CD4-positive, alpha-beta T cell treated with Interferon gamma for 1 hour (primary cell): Measurements from ENCODE around the gene SLC22A5.
"Not testable (repeated sequence)": the region's sequence is repeated elsewhere in the genome, so short reads cannot be mapped to it uniquely, and the experiment has no call there.

ENCODE experiments used
- DNase-seq: peaks from one replicate; pipeline ENCODE4 v3.0.0-alpha.2; 2020

The SLC22A5 gene

GRCh38 chr5:132415516-132415915, 46.0 kb downstream of the SLC22A5 start:
- not testable (repeated sequence) for DNase-seq

DNA sequence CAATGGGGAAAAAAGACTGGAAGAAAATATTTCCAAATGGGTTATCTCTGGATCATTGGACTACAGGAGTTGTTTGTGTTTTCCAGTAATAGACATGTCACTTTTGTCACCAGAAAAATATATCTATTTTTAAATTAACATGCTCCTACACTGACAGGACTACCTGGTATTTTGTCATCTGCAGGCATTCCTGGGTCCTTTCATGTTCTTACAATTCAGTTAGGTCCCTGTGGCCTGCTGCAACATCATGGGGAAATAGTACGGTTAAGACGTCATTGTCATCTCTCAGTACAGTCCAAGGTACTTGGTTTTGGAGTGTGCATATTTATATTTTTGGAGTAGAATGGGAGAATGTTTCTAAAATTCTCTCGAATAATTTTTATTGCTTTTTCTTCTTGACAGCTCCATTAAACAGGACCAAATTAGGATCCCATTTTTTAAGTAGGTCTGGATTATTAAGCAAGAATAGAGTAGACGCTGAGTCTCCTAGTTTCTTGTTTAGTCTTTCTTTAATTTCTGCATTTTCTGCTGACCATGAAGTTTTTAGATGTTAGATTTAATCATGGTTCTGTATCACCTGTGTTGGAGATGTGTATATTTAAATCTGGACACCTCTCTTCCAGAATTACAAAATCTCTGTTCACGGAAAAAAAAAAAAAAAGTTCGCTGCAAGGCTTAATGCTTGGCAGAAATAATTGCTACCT, 46.9 kb downstream of the SLC22A5 start:
- no peak for DNase-seq

DNA sequence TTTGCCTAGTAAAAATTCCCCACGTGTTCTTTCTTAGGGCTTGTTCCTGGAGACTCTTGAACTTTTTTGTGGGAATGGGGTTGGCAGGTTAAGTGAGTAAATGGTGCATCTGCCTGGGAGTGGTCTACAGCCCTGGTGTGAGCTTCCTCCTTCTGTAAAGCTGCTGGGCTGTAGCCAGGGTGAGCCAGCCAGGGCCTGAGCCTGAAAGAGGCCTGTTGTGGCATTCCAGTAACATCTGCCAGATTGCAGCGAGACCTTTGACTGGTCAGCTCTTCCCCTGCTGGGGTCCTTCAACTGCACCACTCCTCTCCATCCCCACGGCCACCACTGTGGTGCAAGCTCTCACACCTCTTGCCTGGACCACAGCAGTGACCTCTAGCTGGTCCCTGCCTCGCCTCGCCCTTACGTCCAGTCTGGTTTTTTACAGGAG, 47.5 kb downstream of the SLC22A5 start:
- no peak for DNase-seq

- DNase-seq: no peak
Observed at GRCh38 chr5:132417461-132417860, 48.0 kb downstream of the SLC22A5 start.

DNA sequence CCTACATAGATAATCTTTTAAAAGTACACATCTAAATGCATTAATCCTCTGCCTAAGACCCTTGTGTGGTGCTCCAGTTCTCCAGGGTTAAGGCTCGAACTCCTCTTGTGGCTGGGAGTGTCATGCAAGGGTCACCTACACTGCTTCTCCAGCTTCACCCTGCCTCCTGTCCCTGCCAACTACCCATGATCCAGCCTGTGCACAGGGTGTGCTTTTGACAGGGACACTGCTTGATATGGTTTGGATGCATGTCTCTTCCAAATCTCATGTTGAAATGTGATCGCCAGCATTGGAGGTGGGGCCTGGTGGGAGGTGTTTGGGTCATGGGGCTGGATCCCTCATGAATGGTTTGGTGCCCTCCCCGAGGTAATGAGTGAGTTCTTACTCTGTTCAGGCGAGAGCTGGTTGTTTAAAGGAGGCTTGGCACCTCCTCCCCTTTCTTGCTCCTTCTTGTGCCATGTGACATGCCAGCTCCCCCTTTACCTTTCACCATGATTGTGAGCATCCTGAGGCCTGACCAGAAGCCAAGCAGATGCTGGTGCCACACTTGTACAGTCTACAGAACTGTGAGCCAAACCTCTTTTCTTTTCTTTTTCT, 48.5 kb downstream of the SLC22A5 start:
- no peak for DNase-seq

DNA sequence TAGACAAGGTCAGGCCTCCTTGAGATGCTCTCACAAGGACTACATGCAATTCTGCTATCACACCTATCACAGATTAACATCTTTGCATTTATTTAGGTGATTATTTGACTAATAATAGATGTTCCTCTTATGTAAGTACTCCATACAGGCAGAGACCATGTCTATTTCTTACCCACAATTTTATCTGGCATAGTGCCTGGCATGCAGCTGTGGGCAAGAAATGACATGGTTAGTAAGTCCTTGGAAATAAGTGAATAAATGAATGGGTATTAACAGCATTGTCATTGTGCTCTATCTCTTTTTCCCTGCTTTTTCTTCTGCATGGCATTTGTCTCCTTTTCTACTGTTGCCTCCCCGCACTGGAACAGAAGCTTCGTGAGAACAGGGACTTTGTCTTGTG, 49.4 kb downstream of the SLC22A5 start:
- no peak for DNase-seq

DNA sequence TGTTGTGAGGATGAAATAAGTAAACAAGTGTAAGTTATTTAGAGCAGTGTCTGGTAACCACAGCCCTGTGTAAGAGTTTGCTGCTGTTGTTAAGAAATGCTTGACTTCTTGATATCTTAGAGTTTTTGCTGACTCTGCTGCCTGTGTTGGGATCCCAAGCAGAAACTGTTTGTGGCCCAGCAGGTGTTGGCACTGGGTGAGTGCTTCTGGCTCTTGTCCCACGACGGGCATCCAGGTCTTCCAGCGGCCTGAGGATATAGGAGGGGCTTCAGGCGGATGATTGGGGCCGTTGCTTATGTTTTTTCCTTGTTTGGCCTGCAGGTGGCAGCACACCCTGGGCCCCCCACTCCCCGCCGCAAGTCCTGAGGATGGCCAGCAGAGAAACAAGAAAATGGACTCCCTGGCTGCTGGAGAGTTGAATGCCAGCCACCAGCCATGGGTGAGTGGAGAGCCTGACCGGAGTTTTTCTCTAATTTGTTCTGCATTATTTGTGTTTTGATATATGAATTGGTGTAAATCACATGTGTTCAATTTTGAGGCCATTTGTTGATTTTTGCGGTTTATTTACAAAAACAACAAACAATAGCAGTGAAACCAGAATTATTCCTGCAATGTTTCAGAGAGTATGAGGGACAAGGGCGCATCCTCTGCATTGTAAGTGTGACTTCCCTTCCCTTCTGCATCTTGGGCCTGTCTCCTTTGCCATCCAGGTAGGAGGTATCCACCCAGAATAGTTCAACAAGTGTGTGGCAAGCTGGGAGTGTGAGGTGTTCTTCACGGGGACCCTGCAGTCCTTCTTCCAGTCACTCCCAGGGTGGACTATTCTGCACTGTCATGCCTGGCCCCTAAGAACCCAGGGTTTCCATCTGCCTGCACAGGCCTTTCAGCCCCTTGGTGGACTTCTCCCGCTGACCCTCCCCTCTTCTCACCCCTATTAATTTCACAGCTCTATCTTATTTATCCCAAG, 50.3 kb downstream of the SLC22A5 start:
- DNase-seq: peak; percentile 71

- DNase-seq: peak; percentile 43
Observed at GRCh38 chr5:132420706-132421272, 51.3 kb downstream of the SLC22A5 start.

GRCh38 chr5:132421462-132421861, 52.0 kb downstream of the SLC22A5 start:
- DNase-seq: no peak

- DNase-seq: peak; percentile 70
Observed at GRCh38 chr5:132422720-132423437, 53.4 kb downstream of the SLC22A5 start.

DNA sequence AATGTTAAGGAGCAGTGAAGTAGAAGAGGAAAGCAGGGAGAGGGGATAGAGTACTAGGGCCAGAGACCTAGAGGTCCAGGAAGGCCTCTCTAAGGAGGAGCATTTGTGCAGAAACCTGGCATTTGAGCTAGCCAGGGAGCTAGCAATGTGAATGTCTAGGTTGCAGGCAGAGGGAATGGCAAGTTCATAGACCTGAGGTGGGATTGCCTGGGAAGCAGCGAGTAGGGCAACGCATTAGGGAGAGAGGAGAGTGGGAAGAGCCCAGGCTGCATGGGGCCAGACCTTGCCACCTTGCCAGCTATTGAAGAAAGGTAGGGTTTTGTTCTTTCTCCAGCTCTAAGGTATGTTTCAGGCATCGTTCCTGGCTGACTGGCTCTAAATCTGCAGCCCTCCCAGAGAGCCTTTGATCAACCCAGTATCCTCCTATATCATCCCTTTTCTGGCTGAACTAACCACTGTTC, 54.0 kb downstream of the SLC22A5 start:
- DNase-seq: no peak

DNA sequence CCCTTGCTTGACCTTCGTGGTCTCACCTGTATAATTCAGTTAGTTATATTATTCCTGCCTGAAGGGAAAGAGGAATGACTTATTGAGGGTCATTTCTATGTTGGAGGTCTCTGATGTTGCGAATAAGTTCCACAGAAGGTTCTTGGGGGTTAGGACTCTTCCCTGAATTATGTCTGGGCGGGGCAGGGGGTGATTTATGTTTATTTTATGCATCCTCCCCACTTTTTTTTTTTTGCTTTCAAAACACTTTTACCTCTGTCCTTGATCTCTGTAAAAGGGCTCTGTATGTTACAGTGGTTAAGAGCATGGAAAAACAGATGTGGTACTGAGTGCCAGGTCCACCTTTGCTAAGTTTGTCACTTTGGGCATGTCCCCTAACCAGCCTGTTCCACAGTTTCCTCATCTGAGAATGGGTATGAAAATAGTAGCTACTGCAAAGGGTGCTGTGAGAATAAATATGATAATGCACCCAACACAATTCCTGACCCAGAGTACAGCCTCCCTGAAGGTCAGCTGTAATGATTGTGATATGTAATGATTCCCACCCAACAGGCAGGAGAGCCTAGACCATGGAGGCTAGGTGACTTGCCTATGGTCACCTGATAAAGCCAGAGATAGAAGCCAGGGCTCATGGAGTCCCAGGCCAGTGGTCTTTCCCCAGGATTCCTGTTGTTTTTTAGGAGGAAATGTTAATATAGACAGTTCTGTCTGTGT, 54.8 kb downstream of the SLC22A5 start:
- no peak for DNase-seq

GRCh38 chr5:132425009-132425937, 55.8 kb downstream of the SLC22A5 start:
- peak; percentile 81 for DNase-seq

DNA sequence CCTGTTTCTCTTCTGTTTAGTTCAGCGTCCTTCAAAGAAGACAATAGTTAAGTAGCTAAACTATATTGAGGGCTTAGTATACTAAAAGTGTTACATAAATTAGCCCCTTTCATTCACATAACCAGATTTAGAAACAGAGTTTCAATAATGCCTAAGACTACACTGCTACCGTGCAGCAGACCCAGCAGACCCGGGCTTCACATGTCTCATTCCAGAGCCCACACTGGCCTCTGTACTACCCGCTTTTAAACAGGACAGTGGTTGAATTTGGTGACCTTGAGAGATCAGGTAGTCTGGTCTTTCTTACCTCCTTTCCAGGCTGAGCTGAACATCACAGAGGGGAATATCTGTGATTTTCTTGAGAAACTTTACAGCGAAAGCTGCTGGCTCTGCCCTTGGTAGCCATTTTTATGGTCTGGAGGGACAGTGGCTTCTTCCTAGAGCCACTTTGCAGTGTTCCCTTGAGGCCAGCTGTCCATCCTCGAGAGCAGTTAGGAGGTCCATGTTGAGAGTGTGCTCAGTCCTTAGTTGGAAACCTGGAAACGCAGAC, 56.5 kb downstream of the SLC22A5 start:
- no peak for DNase-seq

DNA sequence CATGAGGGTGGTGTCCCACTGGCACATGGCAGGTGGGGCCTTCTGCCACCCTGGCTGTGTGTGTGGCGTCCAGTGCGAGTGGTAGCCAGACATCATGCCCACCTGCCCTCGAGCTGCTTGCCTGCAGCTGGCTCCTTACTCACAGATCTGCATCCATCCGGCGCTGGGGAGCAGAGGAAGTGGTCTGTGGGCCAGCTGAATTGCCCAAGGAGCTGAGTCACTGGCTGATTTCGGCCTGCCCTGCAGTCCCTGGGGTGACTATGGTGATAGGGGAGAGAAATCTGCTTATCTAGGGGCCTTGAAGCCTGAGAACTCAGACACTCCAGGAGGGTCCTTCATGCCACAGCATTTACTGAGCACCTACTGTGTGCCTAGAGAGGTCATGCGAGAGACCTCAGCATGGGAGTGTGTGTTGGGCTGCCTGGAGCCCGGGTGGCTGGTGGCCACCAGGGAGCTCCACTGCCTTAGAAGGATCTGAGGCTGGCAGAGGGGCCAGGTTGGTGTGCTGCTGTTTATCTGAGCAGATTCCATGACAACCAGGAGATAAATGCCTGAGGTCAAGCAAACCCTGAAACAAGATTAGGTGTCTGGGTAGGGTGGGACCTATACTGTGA, 57.1 kb downstream of the SLC22A5 start:
- peak; percentile 81 for DNase-seq

- DNase-seq: peak; percentile 85
Observed at GRCh38 chr5:132427281-132428146, 58.0 kb downstream of the SLC22A5 start.

DNA sequence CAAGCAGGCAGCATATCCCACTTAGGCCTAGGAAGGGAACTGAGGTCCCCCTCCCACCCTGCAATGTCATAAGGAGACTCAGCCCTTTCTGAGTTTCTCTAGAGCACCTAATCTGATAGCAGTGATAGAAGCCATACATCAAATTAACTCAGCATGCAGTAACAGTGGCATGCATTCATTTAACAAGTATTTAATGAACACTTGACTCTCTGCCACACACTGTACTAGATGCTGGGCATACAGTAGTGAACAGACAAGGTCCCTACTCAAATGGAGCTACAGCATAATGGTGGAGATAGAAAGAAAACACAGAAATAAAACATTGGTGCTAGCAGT, 58.6 kb downstream of the SLC22A5 start:
- DNase-seq: no peak

GRCh38 chr5:132428484-132429462, 59.3 kb downstream of the SLC22A5 start:
- no peak for DNase-seq
